Testis (tissue), 3 donors: ENCODE measurements around the gene FGF12. TPM values are rescaled to one million over a fixed set of nuclear protein-coding genes. Genes with fewer than 3 reads are reported as not detected.

Experiments
- DNase-seq: peaks from one replicate; pipeline ENCODE4 v3.0.0-alpha.2; 2019
- H3K27ac ChIP-seq, 2 donors: fragments of 200-600 bp; sonication (generic); one replicate each; pipeline ENCODE4 v1.5.1; 2019
- H3K27me3 ChIP-seq: fragments of 200-600 bp; sonication (generic); one replicate; pipeline ENCODE4 v1.5.1; 2019
- H3K36me3 ChIP-seq: fragments of 200-600 bp; sonication (generic); one replicate; pipeline ENCODE4 v1.5.1; 2017; ENCODE audit warnings: low read depth; ENCODE audit errors: missing control alignments
- H3K4me1 ChIP-seq: fragments of 200-600 bp; sonication (generic); one replicate; pipeline ENCODE4 v1.5.1; 2019
- H3K4me3 ChIP-seq, 2 donors: fragments of 200-600 bp; sonication (generic); one replicate each; pipeline ENCODE4 v1.5.1; 2017 to 2019
- H3K9me3 ChIP-seq: fragments of 200-600 bp; sonication (generic); one replicate; pipeline ENCODE4 v1.5.1; 2017
- POLR2A ChIP-seq: fragments of 450-650 bp; IDR thresholded peaks from one replicate; pipeline ENCODE4 v1.6.1; 2017; ENCODE audit warnings: antibody characterized with exemption, mild to moderate bottlenecking, moderate library complexity
- WGBS, 2 donors: methylation state at CpG; one replicate each; pipeline ENCODE4 v1.1.5; 2018; 5-methylcytosine and 5-hydroxymethylcytosine counted together
- intact Hi-C: fragments of 100-400 bp; cut with DNase I; formaldehyde crosslinking; loops from one replicate; pipeline ENCODE4 v1.15.1; 2023; ENCODE audit warnings: low total_unique reads
- polyA plus RNA-seq: library from polyadenylated mRNA; stranded (reverse); fragments of 350-450 nt; fragmentation: Illumina TruSeq; extraction: RNeasy Lipid Tissue Mini Kit (QIAGEN cat#74804); gene quantifications from one replicate; pipeline ENCODE4 v1.2.3, GENCODE V29; 2014; ENCODE audit warnings: low read depth, low replicate concordance; ENCODE audit not compliant: insufficient read depth
- total RNA-seq, 2 donors: library from RNA; depleted of rRNA; stranded (reverse); fragments of >200 nt; gene quantifications; one replicate each; pipeline ENCODE4 v1.2.3, GENCODE V29; 2016
- TF ChIP-seq, protein P1 (sequence below), 3 experiments: fragments of 450-650 bp in 2 of 3; fragments of 200-600 bp in 1 of 3; sonication (generic) in 1 of 3; IDR thresholded peaks; one replicate each; pipeline ENCODE4 v1.5.1; 2016 to 2019; ENCODE audit warnings: antibody characterized with exemption in 3 of 3, mild to moderate bottlenecking in 2 of 3, moderate library complexity in 1 of 3

FGF12 gene
- total and polyA plus RNA-seq, 3 donors from 2014 or later = 2.3 to 3.3 (median 3.0) TPM

DNA sequence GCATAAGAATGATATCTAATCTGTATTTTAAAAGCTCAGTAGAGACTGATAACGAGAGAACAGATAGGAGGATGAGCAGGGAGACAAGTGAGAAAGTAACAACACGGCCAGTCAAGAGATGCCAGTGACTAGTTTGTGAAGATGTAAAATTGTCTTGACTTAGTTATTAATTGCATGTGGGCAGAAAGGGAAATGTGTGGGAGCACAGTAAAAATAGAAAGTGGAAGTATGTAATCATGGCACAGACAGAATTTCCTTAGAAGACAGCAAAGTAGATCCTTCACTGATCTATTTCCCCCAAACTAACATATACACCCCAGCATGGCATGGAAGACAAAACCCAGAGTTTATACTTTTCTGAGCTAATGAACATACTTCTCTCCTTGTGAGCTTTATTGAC, 344.5 kb downstream of the FGF12 start:
- 38 to 48% methylated on average over 2 of the region's 2 CpGs for WGBS, 2 donors
- no peak for DNase-seq
- H3K4me3 ChIP-seq = no peak overlapping the region
- TF ChIP-seq POLR2A = no peak
- TF ChIP-seq, protein P1, sequence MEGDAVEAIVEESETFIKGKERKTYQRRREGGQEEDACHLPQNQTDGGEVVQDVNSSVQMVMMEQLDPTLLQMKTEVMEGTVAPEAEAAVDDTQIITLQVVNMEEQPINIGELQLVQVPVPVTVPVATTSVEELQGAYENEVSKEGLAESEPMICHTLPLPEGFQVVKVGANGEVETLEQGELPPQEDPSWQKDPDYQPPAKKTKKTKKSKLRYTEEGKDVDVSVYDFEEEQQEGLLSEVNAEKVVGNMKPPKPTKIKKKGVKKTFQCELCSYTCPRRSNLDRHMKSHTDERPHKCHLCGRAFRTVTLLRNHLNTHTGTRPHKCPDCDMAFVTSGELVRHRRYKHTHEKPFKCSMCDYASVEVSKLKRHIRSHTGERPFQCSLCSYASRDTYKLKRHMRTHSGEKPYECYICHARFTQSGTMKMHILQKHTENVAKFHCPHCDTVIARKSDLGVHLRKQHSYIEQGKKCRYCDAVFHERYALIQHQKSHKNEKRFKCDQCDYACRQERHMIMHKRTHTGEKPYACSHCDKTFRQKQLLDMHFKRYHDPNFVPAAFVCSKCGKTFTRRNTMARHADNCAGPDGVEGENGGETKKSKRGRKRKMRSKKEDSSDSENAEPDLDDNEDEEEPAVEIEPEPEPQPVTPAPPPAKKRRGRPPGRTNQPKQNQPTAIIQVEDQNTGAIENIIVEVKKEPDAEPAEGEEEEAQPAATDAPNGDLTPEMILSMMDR (IDR thresholded peaks at IDR 0.05) = no peak
- no peaks in the 10 kb centered on the region for H3K4me1 ChIP-seq
- H3K36me3 ChIP-seq = no peaks in the 10 kb centered on the region
- H3K27me3 ChIP-seq = no peaks in the 10 kb centered on the region
- H3K9me3 ChIP-seq = no peaks in the 10 kb centered on the region
- H3K27ac ChIP-seq = no peak overlapping the region
- intact Hi-C loops = no loop called here

DNA sequence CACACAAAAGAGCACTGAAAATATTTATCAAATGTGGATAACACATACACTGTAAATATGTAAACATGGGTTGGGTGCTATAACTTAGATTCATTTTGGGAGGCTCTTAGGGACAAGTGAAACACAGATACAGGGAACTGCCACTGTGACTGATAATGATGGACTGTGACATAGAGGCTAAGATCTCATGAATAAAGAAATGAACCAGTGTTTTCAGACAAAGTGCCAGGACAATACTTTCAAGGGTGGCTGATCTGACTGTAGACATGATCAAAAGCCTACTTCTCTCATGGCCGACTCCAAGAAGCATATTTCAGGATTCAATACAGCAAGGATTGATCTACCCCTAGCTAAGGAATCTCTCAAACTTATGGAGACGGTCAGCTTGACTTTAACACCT, 353.8 kb downstream of the FGF12 start:
- no peak for TF ChIP-seq POLR2A
- TF ChIP-seq, protein P1 (IDR thresholded peaks at IDR 0.05) = no peak
- Histone ChIP-seq H3K36me3 (no peaks in the 10 kb centered on the region), H3K4me3 (no peak overlapping the region), H3K27me3 (no peaks in the 10 kb centered on the region), H3K9me3 (no peaks in the 10 kb centered on the region), H3K27ac (no peak overlapping the region), H3K4me1 (no peaks in the 10 kb centered on the region)
- intact Hi-C loops = no loop called here
- DNase-seq = no peak
- WGBS, 2 donors = 84 to 93% methylated on average over 2 of the region's 2 CpGs

DNA sequence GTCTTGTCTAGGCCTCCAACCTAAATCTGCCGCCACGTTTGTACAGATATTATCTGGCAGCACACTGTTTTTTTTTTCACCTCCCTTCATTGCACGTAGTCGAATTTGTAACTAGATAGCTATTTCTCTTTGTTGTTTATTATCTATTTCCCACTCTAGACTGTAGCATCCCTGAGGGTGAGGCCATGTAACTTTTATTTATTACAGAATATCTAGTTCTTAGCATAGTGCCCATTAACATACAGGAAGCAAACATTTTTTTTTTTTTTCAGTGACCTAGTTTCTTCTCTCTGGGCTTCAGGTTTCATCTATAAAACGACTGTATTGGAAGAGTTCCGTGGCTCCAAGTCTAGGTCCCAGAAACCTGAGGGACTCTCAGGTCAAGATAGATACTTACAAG, 354.3 kb downstream of the FGF12 start:
- Histone ChIP-seq H3K4me3 (no peak overlapping the region), H3K27me3 (no peaks in the 10 kb centered on the region), H3K9me3 (no peaks in the 10 kb centered on the region), H3K4me1 (no peaks in the 10 kb centered on the region), H3K27ac (no peak overlapping the region), H3K36me3 (no peaks in the 10 kb centered on the region)
- no peak for TF ChIP-seq POLR2A
- TF ChIP-seq, protein P1 (IDR thresholded peaks at IDR 0.05) = no peak
- WGBS, 2 donors = 45 to 49% methylated on average over 6 of the region's 6 CpGs
- intact Hi-C loops = no loop called here
- no peak for DNase-seq

DNA sequence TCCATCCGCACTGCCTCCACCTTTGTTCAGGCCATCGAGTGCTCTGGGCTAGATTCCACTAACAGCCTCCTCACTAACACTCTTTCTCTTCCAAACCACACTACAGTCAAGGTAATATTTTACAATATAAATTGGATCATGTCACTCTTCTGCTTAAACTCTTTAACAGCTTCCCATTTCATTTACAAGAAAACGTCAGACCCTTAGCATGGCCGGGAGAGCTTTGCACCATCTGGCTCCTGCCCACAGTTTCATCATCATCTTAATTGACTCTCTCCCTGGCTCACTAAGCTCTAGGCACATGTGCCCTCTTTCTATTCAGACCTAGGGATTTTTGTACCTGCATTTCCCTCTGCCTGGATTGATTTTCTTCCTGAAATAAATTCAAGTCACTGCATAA, 354.7 kb downstream of the FGF12 start:
- Histone ChIP-seq H3K27ac (no peak overlapping the region), H3K27me3 (no peaks in the 10 kb centered on the region), H3K4me3 (no peak overlapping the region), H3K4me1 (no peaks in the 10 kb centered on the region), H3K36me3 (no peaks in the 10 kb centered on the region), H3K9me3 (no peaks in the 10 kb centered on the region)
- 77% methylated on average over 4 of the region's 4 CpGs for WGBS, 2 donors
- TF ChIP-seq, protein P1 (IDR thresholded peaks at IDR 0.05) = no peak
- no peak for TF ChIP-seq POLR2A
- intact Hi-C loops = no loop called here
- no peak for DNase-seq

DNA sequence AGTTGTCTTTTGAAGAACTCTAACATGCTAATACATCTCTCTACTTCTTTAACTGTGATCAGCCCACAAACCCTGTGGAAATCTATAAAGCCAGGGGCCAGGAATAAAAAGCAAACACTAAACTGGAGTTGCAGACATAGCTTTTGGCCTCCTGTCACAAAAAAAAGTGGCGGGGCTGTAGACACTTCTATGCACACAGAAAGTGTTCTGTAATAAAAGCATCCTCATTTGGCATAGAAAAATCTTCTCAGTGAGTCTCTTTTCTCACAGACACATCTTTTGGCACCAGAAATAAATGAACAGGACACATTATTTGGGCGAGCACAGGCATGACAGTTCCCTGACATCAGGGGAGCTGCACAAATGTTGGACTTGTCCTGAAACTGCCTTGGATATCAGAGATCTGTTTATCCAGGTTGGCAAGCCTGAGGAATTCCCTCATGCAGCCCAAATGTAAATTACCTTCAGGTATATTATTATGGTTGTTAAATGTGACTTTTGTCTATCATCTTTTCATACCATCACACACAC, 355.4 kb downstream of the FGF12 start:
- no peaks in the 10 kb centered on the region for H3K9me3 ChIP-seq
- TF ChIP-seq, protein P1 (IDR thresholded peaks at IDR 0.05) = no peak
- no peak for TF ChIP-seq POLR2A
- 61 to 78% methylated on average over 2 of the region's 2 CpGs for WGBS, 2 donors
- no peaks in the 10 kb centered on the region for H3K4me1 ChIP-seq
- H3K4me3 ChIP-seq = no peak overlapping the region
- H3K27ac ChIP-seq = no peak overlapping the region
- no peaks in the 10 kb centered on the region for H3K27me3 ChIP-seq
- intact Hi-C loops = no loop called here
- DNase-seq = no peak
- no peaks in the 10 kb centered on the region for H3K36me3 ChIP-seq
